CD8-positive, alpha-beta memory T cell (primary cell): ENCODE results near the gene FOXC2. TPM values are rescaled to one million over a fixed set of nuclear protein-coding genes. Genes with fewer than 3 reads are reported as not detected.

Source experiments
- CTCF ChIA-PET: fragments of 350-600 bp; sonication (Branson Sonifier 250); formaldehyde crosslinking; loops from one replicate; lab custom pipeline; 2021; ENCODE audit warnings: antibody characterized with exemption; lab: Charles Lee
- POLR2A ChIA-PET: fragments of 350-600 bp; sonication (Branson Sonifier 250); formaldehyde crosslinking; loops from one replicate; lab custom pipeline; 2021; ENCODE audit warnings: antibody characterized with exemption; lab: Charles Lee
- DNase-seq, 5 donors: peaks; one replicate each; pipeline versions ENCODE4 v3.0.0 to v3.0.0-alpha.2; 2020 to 2022; ENCODE audit warnings: mixed read lengths in 1 of 5
- H3K27ac ChIP-seq: one replicate; pipeline ENCODE4 v1.7.0; 2013; ENCODE audit warnings: low read depth, mild to moderate bottlenecking, low read length, moderate library complexity
- H3K27me3 ChIP-seq: 2 replicates; pipeline ENCODE4 v1.7.0; 2013; ENCODE audit warnings: low read length, mild to moderate bottlenecking; ENCODE audit not compliant: insufficient read depth, poor library complexity, severe bottlenecking
- H3K36me3 ChIP-seq: 2 replicates; pipeline ENCODE4 v1.7.0; 2013; ENCODE audit warnings: mild to moderate bottlenecking, low read length, moderate library complexity; ENCODE audit not compliant: insufficient read depth
- H3K4me1 ChIP-seq: 2 replicates; pipeline ENCODE4 v1.7.0; 2013; ENCODE audit warnings: mild to moderate bottlenecking, low read length, moderate library complexity; ENCODE audit not compliant: insufficient read depth
- H3K4me3 ChIP-seq: 2 replicates; pipeline ENCODE4 v1.7.0; 2013; ENCODE audit warnings: mild to moderate bottlenecking, low read length
- H3K9me3 ChIP-seq: 2 replicates; pipeline ENCODE4 v1.7.0; 2013; ENCODE audit warnings: mild to moderate bottlenecking, low read length
- H3K27ac Mint-ChIP-seq, 8 donors: one replicate each; pipeline ENCODE4 v1.8.0; 2020 to 2021; ENCODE audit warnings: mixed read lengths in 8 of 8, mild to moderate bottlenecking in 6 of 8, inconsistent platforms in 3 of 8, moderate library complexity in 3 of 8
- H3K27me3 Mint-ChIP-seq, 2 donors: one replicate each; pipeline ENCODE4 v1.8.0; 2020 to 2021; ENCODE audit warnings: mixed read lengths in 2 of 2, mild to moderate bottlenecking in 1 of 2, moderate library complexity in 1 of 2
- H3K36me3 Mint-ChIP-seq, 3 donors: one replicate each; pipeline ENCODE4 v1.8.0; 2020 to 2021; ENCODE audit warnings: mixed read lengths in 3 of 3, inconsistent platforms in 1 of 3, mild to moderate bottlenecking in 1 of 3
- H3K4me1 Mint-ChIP-seq, 3 donors: one replicate each; pipeline ENCODE4 v1.8.0; 2020 to 2021; ENCODE audit warnings: mixed read lengths in 3 of 3, inconsistent platforms in 1 of 3, mild to moderate bottlenecking in 1 of 3
- H3K4me3 Mint-ChIP-seq, 7 donors: one replicate each; pipeline ENCODE4 v1.8.0; 2020 to 2021; ENCODE audit warnings: mixed read lengths in 7 of 7, mild to moderate bottlenecking in 6 of 7, moderate library complexity in 4 of 7, inconsistent platforms in 2 of 7
- H3K9me3 Mint-ChIP-seq, 5 donors: one replicate each; pipeline ENCODE4 v1.8.0; 2020 to 2022; ENCODE audit warnings: mixed read lengths in 5 of 5, mild to moderate bottlenecking in 3 of 5, moderate library complexity in 2 of 5, inconsistent platforms in 1 of 5
- polyA plus RNA-seq: library from polyadenylated mRNA; unstranded; fragments of 300-500 nt; fragmentation: Illumina TruSeq; gene quantifications from one replicate; pipeline ENCODE4 v1.2.3, GENCODE V29; 2021
- total RNA-seq, 2 experiments: library from RNA; stranded (reverse); gene quantifications; one replicate each; pipeline ENCODE4 v1.2.3, GENCODE V29; 2021

Gene FOXC2
- total and polyA plus RNA-seq, 3 experiments from 2014 or later, result not detected

GRCh38 chr16:86608301-86608747 is 41.7 kb downstream of the FOXC2 start:
- Mint-ChIP-seq H3K4me3 (no peak overlapping the region), H3K27me3 (peaks cover 11 to 31% of the 10 kb centered on the region in 2 donors), H3K9me3 (peaks cover 0 to 3% (median 0%) of the 10 kb centered on the region in 5 donors), H3K27ac (no peak overlapping the region), H3K4me1 (peaks cover 7 to 12% (median 12%) of the 10 kb centered on the region in 3 donors), H3K36me3 (no peaks in the 10 kb centered on the region)
- Histone ChIP-seq H3K4me3 (no peak overlapping the region), H3K36me3 (no peaks in the 10 kb centered on the region), H3K9me3 (no peaks in the 10 kb centered on the region), H3K27me3 (no peaks in the 10 kb centered on the region), H3K27ac (no peak overlapping the region), H3K4me1 (peaks cover 4% of the 10 kb centered on the region)
- ChIA-PET POLR2A (no interaction called here), CTCF (no interaction called here)
- DNase-seq, result no peak

DNA sequence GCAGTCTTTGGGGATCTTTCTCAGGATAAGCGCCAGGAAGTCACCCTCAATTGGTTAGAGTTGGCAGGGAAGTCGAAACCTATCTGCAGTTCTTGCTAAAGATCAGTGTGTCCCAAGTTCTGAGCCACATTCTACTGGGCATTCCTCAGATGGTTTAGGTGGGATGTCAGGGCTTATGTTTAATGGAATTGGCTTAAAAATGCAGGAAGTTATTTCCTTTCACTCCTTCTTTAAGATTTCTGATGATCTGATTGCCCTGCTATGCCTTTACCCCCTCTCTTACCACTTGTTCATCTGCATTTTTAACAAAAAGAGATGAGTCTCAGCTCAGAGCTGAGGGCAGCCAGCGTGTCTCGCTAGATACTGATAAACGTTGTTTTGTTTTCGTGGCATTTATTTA is 42.5 kb downstream of the FOXC2 start:
- H3K27me3 Mint-ChIP-seq, result peaks cover 10 to 29% of the 10 kb centered on the region in 2 donors
- no peak for DNase-seq
- H3K4me1 Mint-ChIP-seq, result peaks cover 7 to 12% (median 12%) of the 10 kb centered on the region in 3 donors
- H3K27ac Mint-ChIP-seq, result no peak overlapping the region
- no peak overlapping the region for H3K27ac ChIP-seq
- H3K36me3 ChIP-seq, result no peaks in the 10 kb centered on the region
- H3K27me3 ChIP-seq, result no peaks in the 10 kb centered on the region
- POLR2A ChIA-PET, result no interaction called here
- CTCF ChIA-PET, result no interaction called here
- peaks cover 4% of the 10 kb centered on the region for H3K4me1 ChIP-seq
- peaks cover 0 to 3% (median 0%) of the 10 kb centered on the region in 5 donors for H3K9me3 Mint-ChIP-seq
- no peaks in the 10 kb centered on the region for H3K9me3 ChIP-seq
- no peak overlapping the region for H3K4me3 ChIP-seq
- H3K36me3 Mint-ChIP-seq, result no peaks in the 10 kb centered on the region
- no peak overlapping the region for H3K4me3 Mint-ChIP-seq

GRCh38 chr16:86609661-86610060 is 43.0 kb downstream of the FOXC2 start:
- H3K27ac Mint-ChIP-seq, result no peak overlapping the region
- peaks cover 4% of the 10 kb centered on the region for H3K4me1 ChIP-seq
- no peaks in the 10 kb centered on the region for H3K27me3 ChIP-seq
- H3K36me3 Mint-ChIP-seq, result no peaks in the 10 kb centered on the region
- H3K4me3 Mint-ChIP-seq, result no peak overlapping the region
- no peak overlapping the region for H3K27ac ChIP-seq
- no peak for DNase-seq
- no peaks in the 10 kb centered on the region for H3K36me3 ChIP-seq
- POLR2A ChIA-PET, result no interaction called here
- peaks cover 8 to 26% of the 10 kb centered on the region in 2 donors for H3K27me3 Mint-ChIP-seq
- H3K9me3 ChIP-seq, result no peaks in the 10 kb centered on the region
- CTCF ChIA-PET, result no interaction called here
- peaks cover 5 to 7% (median 7%) of the 10 kb centered on the region in 3 donors for H3K4me1 Mint-ChIP-seq
- no peak overlapping the region for H3K4me3 ChIP-seq
- H3K9me3 Mint-ChIP-seq, result peaks cover 0 to 3% (median 0%) of the 10 kb centered on the region in 5 donors

DNA sequence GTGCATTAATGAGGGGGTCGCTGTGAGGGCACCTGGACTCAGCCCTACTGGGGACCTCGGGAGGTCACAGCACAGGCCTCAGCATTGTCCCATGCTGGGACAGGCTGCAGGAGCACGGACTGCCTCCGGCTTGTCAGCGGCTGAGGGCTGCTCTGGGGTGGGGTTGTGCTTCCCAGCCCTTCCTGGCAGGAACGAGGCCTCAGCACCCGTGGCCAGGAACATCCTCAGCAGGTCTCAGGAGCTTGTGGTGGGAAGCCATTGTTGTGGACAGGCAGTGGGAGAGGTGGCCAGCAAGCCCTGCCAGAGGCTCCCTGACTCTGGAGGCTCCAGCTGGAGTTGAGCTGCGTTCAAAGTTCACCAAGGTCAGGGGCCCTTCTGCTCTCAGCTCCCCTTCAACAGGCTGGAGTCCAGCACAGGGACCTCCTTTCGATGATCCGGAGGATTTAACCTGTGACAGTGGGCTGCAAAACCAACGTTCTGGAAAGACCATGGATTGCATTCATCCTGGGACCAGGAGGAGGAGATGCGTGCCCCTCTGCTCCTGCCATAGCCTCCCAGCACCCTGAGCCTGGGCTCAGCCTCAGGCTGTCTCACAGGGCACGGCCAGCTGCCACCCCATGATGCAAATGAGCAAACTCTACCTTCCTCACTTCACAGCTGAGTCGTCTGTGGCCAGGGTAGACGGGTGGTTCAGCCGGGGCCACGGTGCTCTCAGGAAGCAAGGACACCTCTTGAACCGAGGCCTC is 44.3 kb downstream of the FOXC2 start:
- Mint-ChIP-seq H3K27ac (no peak overlapping the region), H3K36me3 (no peaks in the 10 kb centered on the region), H3K27me3 (peaks cover 8 to 29% of the 10 kb centered on the region in 2 donors), H3K4me1 (no peaks in the 10 kb centered on the region), H3K9me3 (peaks cover 0 to 3% (median 0%) of the 10 kb centered on the region in 5 donors), H3K4me3 (no peak overlapping the region)
- H3K4me3 ChIP-seq, result no peak overlapping the region
- ChIA-PET CTCF (no interaction called here), POLR2A (no interaction called here)
- H3K27me3 ChIP-seq, result no peaks in the 10 kb centered on the region
- H3K27ac ChIP-seq, result no peak overlapping the region
- no peaks in the 10 kb centered on the region for H3K4me1 ChIP-seq
- no peaks in the 10 kb centered on the region for H3K36me3 ChIP-seq
- no peak for DNase-seq
- no peaks in the 10 kb centered on the region for H3K9me3 ChIP-seq

DNA sequence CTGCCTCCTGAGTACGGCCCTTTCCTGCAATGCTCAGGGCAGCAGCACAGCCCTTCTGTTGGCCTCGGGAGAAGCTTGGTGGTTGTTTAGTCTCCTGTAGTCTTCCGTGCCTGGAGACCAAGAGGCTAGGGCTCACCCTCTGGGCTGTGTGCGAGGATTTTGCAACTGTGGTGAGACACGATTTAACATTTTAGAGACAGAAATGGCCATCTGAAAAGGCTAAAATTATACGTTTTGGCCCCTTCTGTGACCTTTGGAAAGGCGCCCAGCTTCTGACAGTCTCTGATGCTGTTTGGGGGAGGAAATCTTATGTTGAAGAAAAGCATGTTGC is 44.9 kb downstream of the FOXC2 start:
- H3K36me3 ChIP-seq, result no peaks in the 10 kb centered on the region
- H3K27ac Mint-ChIP-seq, result no peak overlapping the region
- ChIA-PET POLR2A (no interaction called here), CTCF (no interaction called here)
- no peaks in the 10 kb centered on the region for H3K4me1 Mint-ChIP-seq
- no peaks in the 10 kb centered on the region for H3K9me3 ChIP-seq
- no peak overlapping the region for H3K27ac ChIP-seq
- H3K4me1 ChIP-seq, result no peaks in the 10 kb centered on the region
- no peak overlapping the region for H3K4me3 ChIP-seq
- H3K4me3 Mint-ChIP-seq, result no peak overlapping the region
- no peaks in the 10 kb centered on the region for H3K36me3 Mint-ChIP-seq
- H3K27me3 Mint-ChIP-seq, result peaks cover 3 to 29% of the 10 kb centered on the region in 2 donors
- peaks cover 0 to 3% (median 0%) of the 10 kb centered on the region in 5 donors for H3K9me3 Mint-ChIP-seq
- no peaks in the 10 kb centered on the region for H3K27me3 ChIP-seq
- no peak for DNase-seq

DNA sequence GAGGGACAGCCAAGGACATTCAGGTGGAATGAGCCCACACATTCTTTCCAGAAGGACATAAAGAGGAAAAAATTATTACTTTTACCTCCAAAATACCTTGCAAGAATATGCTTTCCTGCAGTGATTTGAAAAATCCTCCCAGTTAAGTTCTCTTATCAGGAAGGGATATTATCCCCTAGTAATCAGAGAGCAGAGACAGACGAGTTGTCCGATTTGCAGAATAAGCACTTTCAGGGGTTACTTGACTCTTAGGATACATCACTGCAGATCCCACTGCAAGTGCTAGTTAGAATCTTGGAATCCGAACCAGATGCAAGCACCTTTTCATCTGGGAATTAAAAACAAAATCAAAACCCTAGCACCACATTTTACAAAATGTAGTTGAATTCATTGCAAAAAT is 45.3 kb downstream of the FOXC2 start:
- no peak overlapping the region for H3K27ac ChIP-seq
- no peak overlapping the region for H3K4me3 ChIP-seq
- H3K27me3 Mint-ChIP-seq, result peaks cover 3 to 29% of the 10 kb centered on the region in 2 donors
- DNase-seq, result no peak
- CTCF ChIA-PET, result no interaction called here
- no peaks in the 10 kb centered on the region for H3K4me1 Mint-ChIP-seq
- no peaks in the 10 kb centered on the region for H3K4me1 ChIP-seq
- H3K27me3 ChIP-seq, result no peaks in the 10 kb centered on the region
- H3K9me3 ChIP-seq, result no peaks in the 10 kb centered on the region
- no peaks in the 10 kb centered on the region for H3K36me3 Mint-ChIP-seq
- H3K4me3 Mint-ChIP-seq, result no peak overlapping the region
- no peak overlapping the region for H3K27ac Mint-ChIP-seq
- no peaks in the 10 kb centered on the region for H3K9me3 Mint-ChIP-seq
- H3K36me3 ChIP-seq, result no peaks in the 10 kb centered on the region
- POLR2A ChIA-PET, result no interaction called here

DNA sequence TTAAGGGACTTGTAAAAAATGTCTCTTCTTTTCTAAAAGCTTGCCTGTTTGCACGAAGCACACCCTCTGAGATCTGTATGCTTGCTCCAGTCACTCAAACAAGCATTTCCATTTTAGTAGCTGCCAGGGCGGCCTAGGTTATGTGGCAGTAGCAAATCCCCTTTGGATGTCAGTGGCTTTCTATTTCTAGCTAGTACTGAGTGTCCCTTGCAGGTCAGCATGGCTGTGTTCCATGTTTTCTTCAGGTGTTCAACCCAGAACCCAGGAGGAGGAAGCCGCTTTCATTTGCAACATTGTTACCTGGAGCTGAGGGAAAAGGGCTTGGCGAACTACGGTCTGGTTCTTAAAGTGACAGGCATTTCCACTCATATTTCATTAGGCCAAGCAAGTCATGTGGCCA is 48.1 kb downstream of the FOXC2 start:
- Mint-ChIP-seq H3K4me1 (no peaks in the 10 kb centered on the region), H3K27ac (no peak overlapping the region), H3K36me3 (no peaks in the 10 kb centered on the region), H3K27me3 (peaks cover 3 to 19% of the 10 kb centered on the region in 2 donors), H3K9me3 (no peaks in the 10 kb centered on the region), H3K4me3 (no peak overlapping the region)
- Histone ChIP-seq H3K27me3 (no peaks in the 10 kb centered on the region), H3K9me3 (no peaks in the 10 kb centered on the region), H3K4me1 (no peaks in the 10 kb centered on the region), H3K36me3 (no peaks in the 10 kb centered on the region), H3K27ac (no peak overlapping the region), H3K4me3 (no peak overlapping the region)
- ChIA-PET POLR2A (no interaction called here), CTCF (no interaction called here)
- DNase-seq, result no peak

GRCh38 chr16:86616906-86617305 is 50.3 kb downstream of the FOXC2 start:
- Mint-ChIP-seq H3K9me3 (no peaks in the 10 kb centered on the region), H3K4me1 (no peaks in the 10 kb centered on the region), H3K4me3 (no peak overlapping the region), H3K27me3 (peaks cover 2 to 8% of the 10 kb centered on the region in 2 donors), H3K27ac (no peak overlapping the region), H3K36me3 (no peaks in the 10 kb centered on the region)
- H3K27me3 ChIP-seq, result no peaks in the 10 kb centered on the region
- ChIA-PET CTCF (no interaction called here), POLR2A (no interaction called here)
- no peak overlapping the region for H3K27ac ChIP-seq
- DNase-seq, result no peak
- H3K4me3 ChIP-seq, result no peak overlapping the region
- H3K4me1 ChIP-seq, result no peaks in the 10 kb centered on the region
- no peaks in the 10 kb centered on the region for H3K9me3 ChIP-seq
- H3K36me3 ChIP-seq, result no peaks in the 10 kb centered on the region
